Activated CD4-positive, alpha-beta T cell treated with anti-CD3 and anti-CD28 coated beads, Interleukin-2, amount 10 ng/mL, durations not matched to agents 24 days and 14 days (primary cell): ENCODE measurements around the gene SLC9A5. TPM values are rescaled to one million over a fixed set of nuclear protein-coding genes. Genes with fewer than 3 reads are reported as not detected.

Experiments used
- DNase-seq: peaks from one replicate; pipeline ENCODE4 v3.0.0; 2022
- H3K27ac Mint-ChIP-seq: one replicate; pipeline ENCODE4 v1.8.0; 2022; ENCODE audit warnings: mild to moderate bottlenecking, mixed read lengths
- H3K27me3 Mint-ChIP-seq: one replicate; pipeline ENCODE4 v1.8.0; 2022; ENCODE audit warnings: mixed read lengths
- H3K36me3 Mint-ChIP-seq: one replicate; pipeline ENCODE4 v1.8.0; 2022; ENCODE audit warnings: low read depth, mild to moderate bottlenecking, mixed read lengths
- H3K4me1 Mint-ChIP-seq: one replicate; pipeline ENCODE4 v1.8.0; 2021; ENCODE audit warnings: mixed read lengths
- H3K4me3 Mint-ChIP-seq: one replicate; pipeline ENCODE4 v1.8.0; 2022; ENCODE audit warnings: mild to moderate bottlenecking, moderate library complexity, mixed read lengths
- H3K9me3 Mint-ChIP-seq: one replicate; pipeline ENCODE4 v1.8.0; 2021; ENCODE audit warnings: mixed read lengths
- intact Hi-C: fragments of 100-400 bp; cut with micrococcal nuclease; formaldehyde crosslinking; loops from one replicate; pipeline ENCODE4 v1.15.1; 2023
- total RNA-seq: library from RNA; stranded (reverse); gene quantifications from 2 replicates; pipeline ENCODE4 v1.2.3, GENCODE V29; 2022

SLC9A5 gene
- total RNA-seq, 1 donor from 2014 or later = 5.3 TPM

- Mint-ChIP-seq H3K36me3 (peaks cover 56% of the 10 kb centered on the region), H3K4me1 (peaks cover 35% of the 10 kb centered on the region), H3K4me3 (peak overlapping the region; percentile 98), H3K9me3 (no peaks in the 10 kb centered on the region), H3K27ac (no peak overlapping the region), H3K27me3 (no peaks in the 10 kb centered on the region)
- no peak for DNase-seq
- intact Hi-C loops = loop anchor here (2.0 kb wide), 1 partner anchor 432 kb away; the partner anchor contains the start of genes ACD and PARD6A
These were observed 19.9 kb upstream of the SLC9A5 start for GRCh38 chr16:67228905-67229304.

GRCh38 chr16:67229906-67230808, 18.6 kb upstream of the SLC9A5 start:
- H3K27me3 Mint-ChIP-seq = no peaks in the 10 kb centered on the region
- H3K4me1 Mint-ChIP-seq = peaks cover 23% of the 10 kb centered on the region
- no peak overlapping the region for H3K27ac Mint-ChIP-seq
- DNase-seq = no peak
- H3K9me3 Mint-ChIP-seq = no peaks in the 10 kb centered on the region
- intact Hi-C loops = loop anchor here (2.0 kb wide), 1 partner anchor 431 kb away; the partner anchor contains the start of genes ACD and PARD6A
- no peak overlapping the region for H3K4me3 Mint-ChIP-seq
- H3K36me3 Mint-ChIP-seq = peaks cover 68% of the 10 kb centered on the region

- Mint-ChIP-seq H3K4me3 (no peak overlapping the region), H3K27me3 (no peaks in the 10 kb centered on the region), H3K36me3 (peaks cover 69% of the 10 kb centered on the region), H3K9me3 (no peaks in the 10 kb centered on the region), H3K4me1 (peaks cover 15% of the 10 kb centered on the region), H3K27ac (no peak overlapping the region)
- intact Hi-C loops = no loop called here
- no peak for DNase-seq
These were observed 17.7 kb upstream of the SLC9A5 start for GRCh38 chr16:67230809-67231660.

- Mint-ChIP-seq H3K27me3 (no peaks in the 10 kb centered on the region), H3K36me3 (peaks cover 76% of the 10 kb centered on the region), H3K27ac (peak overlapping the region; percentile 20), H3K4me1 (peaks cover 5% of the 10 kb centered on the region), H3K4me3 (no peak overlapping the region), H3K9me3 (no peaks in the 10 kb centered on the region)
- intact Hi-C loops = no loop called here
- no peak for DNase-seq
These were observed 15.2 kb upstream of the SLC9A5 start for GRCh38 chr16:67233596-67233995.

- Mint-ChIP-seq H3K4me1 (peaks cover 5% of the 10 kb centered on the region), H3K9me3 (no peaks in the 10 kb centered on the region), H3K27me3 (no peaks in the 10 kb centered on the region), H3K27ac (no peak overlapping the region), H3K4me3 (no peak overlapping the region), H3K36me3 (peaks cover 74% of the 10 kb centered on the region)
- no peak for DNase-seq
- intact Hi-C loops = no loop called here
These were observed 14.6 kb upstream of the SLC9A5 start for GRCh38 chr16:67234180-67234597.

GRCh38 chr16:67235816-67236562, 12.8 kb upstream of the SLC9A5 start:
- DNase-seq = no peak
- H3K9me3 Mint-ChIP-seq = no peaks in the 10 kb centered on the region
- no peaks in the 10 kb centered on the region for H3K27me3 Mint-ChIP-seq
- intact Hi-C loops = loop anchor here (1.0 kb wide), 2 partner anchors 8 to 9 kb away; partner anchors contain the start of gene TMEM208
- H3K4me1 Mint-ChIP-seq = peaks cover 8% of the 10 kb centered on the region
- H3K4me3 Mint-ChIP-seq = peak overlapping the region; percentile 58
- H3K36me3 Mint-ChIP-seq = peaks cover 60% of the 10 kb centered on the region
- H3K27ac Mint-ChIP-seq = peak overlapping the region; percentile 90

GRCh38 chr16:67236563-67237395, 12.0 kb upstream of the SLC9A5 start:
- peak; percentile 95 for DNase-seq
- Mint-ChIP-seq H3K27me3 (no peaks in the 10 kb centered on the region), H3K4me3 (peak overlapping the region; percentile 58), H3K36me3 (peaks cover 58% of the 10 kb centered on the region), H3K9me3 (no peaks in the 10 kb centered on the region), H3K27ac (peak overlapping the region; percentile 90), H3K4me1 (peaks cover 13% of the 10 kb centered on the region)
- intact Hi-C loops = loop anchor here (1.0 kb wide), 2 partner anchors 8 to 9 kb away; partner anchors contain the start of gene TMEM208

- Mint-ChIP-seq H3K36me3 (peaks cover 59% of the 10 kb centered on the region), H3K27me3 (no peaks in the 10 kb centered on the region), H3K27ac (no peak overlapping the region), H3K4me3 (no peak overlapping the region), H3K4me1 (peaks cover 16% of the 10 kb centered on the region), H3K9me3 (no peaks in the 10 kb centered on the region)
- DNase-seq = no peak
- intact Hi-C loops = no loop called here
These were observed 11.1 kb upstream of the SLC9A5 start for GRCh38 chr16:67237396-67238277.

- DNase-seq = no peak
- Mint-ChIP-seq H3K36me3 (peaks cover 57% of the 10 kb centered on the region), H3K9me3 (no peaks in the 10 kb centered on the region), H3K4me1 (peaks cover 17% of the 10 kb centered on the region), H3K27ac (no peak overlapping the region), H3K27me3 (no peaks in the 10 kb centered on the region), H3K4me3 (no peak overlapping the region)
- intact Hi-C loops = no loop called here
These were observed 10.6 kb upstream of the SLC9A5 start for GRCh38 chr16:67238278-67238575.

GRCh38 chr16:67238806-67239470, 9.8 kb upstream of the SLC9A5 start:
- H3K36me3 Mint-ChIP-seq = peaks cover 51% of the 10 kb centered on the region
- no peaks in the 10 kb centered on the region for H3K9me3 Mint-ChIP-seq
- intact Hi-C loops = no loop called here
- no peak overlapping the region for H3K27ac Mint-ChIP-seq
- H3K27me3 Mint-ChIP-seq = no peaks in the 10 kb centered on the region
- no peak overlapping the region for H3K4me3 Mint-ChIP-seq
- DNase-seq = no peak
- peaks cover 23% of the 10 kb centered on the region for H3K4me1 Mint-ChIP-seq

- H3K27ac Mint-ChIP-seq = no peak overlapping the region
These were observed 8.3 kb upstream of the SLC9A5 start for GRCh38 chr16:67240506-67240905.

More at GRCh38 chr16:67240506-67240905, 8.3 kb upstream of the SLC9A5 start:
- H3K27me3 Mint-ChIP-seq = no peaks in the 10 kb centered on the region
- no peaks in the 10 kb centered on the region for H3K9me3 Mint-ChIP-seq
- intact Hi-C loops = loop anchor here (10.0 kb wide), 1 partner anchor 604 kb away; the partner anchor contains the start of genes CENPT, NUTF2 and THAP11
- H3K4me3 Mint-ChIP-seq = no peak overlapping the region
- no peak for DNase-seq
- H3K4me1 Mint-ChIP-seq = peaks cover 38% of the 10 kb centered on the region
- peaks cover 45% of the 10 kb centered on the region for H3K36me3 Mint-ChIP-seq
